HepG2 (cell line): ENCODE measurements around the gene ANGPTL2. TPM values are rescaled to one million over a fixed set of nuclear protein-coding genes. Genes with fewer than 3 reads are reported as not detected.

Source experiments
- ATAC-seq: fragments of 200-7000 bp; cut with Tn5 transposase; 3 replicates; pipeline ENCODE4 v1.9.1; 2020; ENCODE audit warnings: mild to moderate bottlenecking, moderate library complexity
- BruUV-seq: library from RNA; stranded (reverse); fragments of 400-500 nt; replicated peaks from 2 replicates; lab custom pipeline; 2021; lab: Mats Ljungman, UMichigan
- CTCF ChIA-PET: fragments of 300-600 bp; formaldehyde crosslinking; extraction: SDS; loops from one replicate; lab custom pipeline; 2021; ENCODE audit warnings: low total read pairs, inconsistent platforms, low intra/inter-chr PET ratio; lab: Yijun Ruan, JAX
- POLR2A ChIA-PET: fragments of 350-600 bp; sonication (Branson Sonifier 250); formaldehyde crosslinking; loops from one replicate; lab custom pipeline; 2020; ENCODE audit warnings: antibody characterized with exemption, inconsistent platforms; lab: Yijun Ruan, JAX
- DNase-seq: peaks from one replicate; pipeline ENCODE4 v3.0.0-alpha.2; 2015; ENCODE audit warnings: low spot score
- FAIRE-seq: peaks from 3 replicates; lab custom pipeline; 2011; peaks lifted over from hg19 to GRCh38; lab: Jason Lieb, UNC
- H2AFZ ChIP-seq: one replicate; pipeline ENCODE4 v1.6.1; 2011; ENCODE audit warnings: low read length, inconsistent platforms
- H3K27ac ChIP-seq: fragments of 300-600 bp; 3 replicates; pipeline ENCODE4 v1.8.0; 2011; ENCODE audit warnings: mixed run types, mild to moderate bottlenecking, mixed read lengths, low read length, inconsistent platforms; ENCODE audit not compliant: insufficient read depth; ENCODE audit errors: extremely low read length
- H3K27me3 ChIP-seq, 2 experiments: fragments of 200-600 bp in 1 of 2; 2 replicates in 1 of 2; 3 replicates in 1 of 2; pipeline versions ENCODE4 v1.6.0 to v1.8.0; 2011; ENCODE audit warnings: low read length in 2 of 2, mild to moderate bottlenecking in 2 of 2, moderate library complexity in 2 of 2, inconsistent platforms in 1 of 2; ENCODE audit not compliant: insufficient read depth in 2 of 2, control insufficient read depth in 1 of 2
- H3K36me3 ChIP-seq, 2 experiments: fragments of 200-600 bp in 1 of 2; replicated peaks in 1 of 2; 2 replicates in 1 of 2; 3 replicates in 1 of 2; pipeline versions ENCODE4 v1.5.1 to v1.8.0; 2011; ENCODE audit warnings: low read length in 2 of 2, inconsistent platforms in 1 of 2; ENCODE audit not compliant: insufficient read depth in 2 of 2, control insufficient read depth in 1 of 2
- H3K4me1 ChIP-seq: 2 replicates; pipeline ENCODE4 v1.5.1; 2012; ENCODE audit warnings: low read length, inconsistent platforms; ENCODE audit not compliant: insufficient read depth
- H3K4me2 ChIP-seq: 2 replicates; pipeline ENCODE4 v1.6.0; 2011; ENCODE audit warnings: low read depth, low read length, inconsistent platforms
- H3K4me3 ChIP-seq, 3 experiments: fragments of 200-600 bp in 1 of 3; sonication (generic), shearing (Covaris generic) in 1 of 3; replicated peaks in 1 of 3; 2 replicates each; pipeline ENCODE4 v1.5.1; 2011 to 2016; ENCODE audit warnings: low read length in 3 of 3, inconsistent platforms in 2 of 3, low read depth in 2 of 3, mild to moderate bottlenecking in 2 of 3, control low read depth in 1 of 3, mixed read lengths in 1 of 3; ENCODE audit not compliant: insufficient read depth in 1 of 3
- H3K79me2 ChIP-seq: one replicate; pipeline ENCODE4 v1.6.1; 2011; ENCODE audit warnings: low read length, inconsistent platforms; ENCODE audit not compliant: insufficient read depth
- H3K9ac ChIP-seq: 2 replicates; pipeline ENCODE4 v1.6.0; 2011; ENCODE audit warnings: mild to moderate bottlenecking, low read depth, low read length, inconsistent platforms; ENCODE audit not compliant: insufficient read depth
- H3K9me3 ChIP-seq: 2 replicates; pipeline ENCODE4 v1.5.1; 2012; ENCODE audit warnings: mild to moderate bottlenecking, low read length
- H4K20me1 ChIP-seq: 2 replicates; pipeline ENCODE4 v1.6.0; 2011; ENCODE audit warnings: inconsistent platforms, mild to moderate bottlenecking, low read length, moderate library complexity; ENCODE audit not compliant: insufficient read depth
- SNRNP70 ChIP-seq: fragments of 200-400 bp; formaldehyde crosslinking; IDR thresholded peaks from 2 replicates; pipeline ENCODE4 v1.6.1; 2017; ENCODE audit warnings: mild to moderate bottlenecking, low read depth, low read length, moderate library complexity
- ZNF350 ChIP-seq: sonication (generic); formaldehyde crosslinking; IDR thresholded peaks from 2 replicates; pipeline ENCODE4 v1.4.0; 2020; ENCODE audit warnings: mild to moderate bottlenecking, low read depth, missing genetic modification reagents, borderline replicate concordance
- ZNF709 ChIP-seq: sonication (generic); formaldehyde crosslinking; IDR thresholded peaks from 2 replicates; pipeline ENCODE4 v1.5.0; 2020; ENCODE audit warnings: mild to moderate bottlenecking, missing genetic modification reagents
- ZSCAN20 ChIP-seq: sonication (generic); formaldehyde crosslinking; IDR thresholded peaks from 2 replicates; pipeline ENCODE4 v1.4.0; 2020; ENCODE audit warnings: missing genetic modification reagents, mild to moderate bottlenecking, borderline replicate concordance
- ZSCAN9 ChIP-seq: IDR thresholded peaks from 2 replicates; pipeline ENCODE4 v1.6.1; 2016; ENCODE audit warnings: borderline replicate concordance
- WGBS: methylation state at CpG from one replicate; pipeline ENCODE4 v1.1.6; 2017; ENCODE audit warnings: low lambda C conversion rate; 5-methylcytosine and 5-hydroxymethylcytosine counted together
- in situ Hi-C: cut with HindIII; loops from 2 replicates; pipeline ENCODE4 v1.10.0; 2017; ENCODE audit warnings: low pct_unique_long_range_greater_than_20kb; ENCODE audit not compliant: extremely low pct_ligation_motif_present
- intact Hi-C: fragments of 100-400 bp; cut with micrococcal nuclease; formaldehyde crosslinking; loops from one replicate; pipeline ENCODE4 v1.10.0; 2022; ENCODE audit not compliant: unreplicated experiment
- polyA plus RNA-seq, 8 experiments: library from polyadenylated mRNA; depleted of rRNA in 3 of 8; stranded (reverse) in 7 of 8; unstranded in 1 of 8; fragments of >200 nt; fragmentation: Illumina TruSeq in 4 of 8; extraction: Trizol in 4 of 8; gene quantifications; 2 replicates each; pipeline versions ENCODE4 v1.2.1 to v1.2.3, GENCODE V29; 2011 to 2016; ENCODE audit warnings: low read depth in 4 of 8, missing spikeins in 1 of 8, mixed read lengths in 1 of 8; ENCODE audit not compliant: insufficient read depth in 1 of 8
- total RNA-seq, 5 experiments: library from RNA; depleted of rRNA; stranded (reverse); fragments of >200 nt; fragmentation: Illumina TruSeq; extraction: Trizol; gene quantifications; 2 replicates each; pipeline ENCODE4 v1.2.3, GENCODE V29; 2016; ENCODE audit warnings: low read depth in 1 of 5

The ANGPTL2 gene
- total and polyA plus RNA-seq, 2 of the 13 experiments (the other 11 are each of a cell fraction or from before 2014, with no cell fraction given): 0.91 to 21.0 TPM

DNA sequence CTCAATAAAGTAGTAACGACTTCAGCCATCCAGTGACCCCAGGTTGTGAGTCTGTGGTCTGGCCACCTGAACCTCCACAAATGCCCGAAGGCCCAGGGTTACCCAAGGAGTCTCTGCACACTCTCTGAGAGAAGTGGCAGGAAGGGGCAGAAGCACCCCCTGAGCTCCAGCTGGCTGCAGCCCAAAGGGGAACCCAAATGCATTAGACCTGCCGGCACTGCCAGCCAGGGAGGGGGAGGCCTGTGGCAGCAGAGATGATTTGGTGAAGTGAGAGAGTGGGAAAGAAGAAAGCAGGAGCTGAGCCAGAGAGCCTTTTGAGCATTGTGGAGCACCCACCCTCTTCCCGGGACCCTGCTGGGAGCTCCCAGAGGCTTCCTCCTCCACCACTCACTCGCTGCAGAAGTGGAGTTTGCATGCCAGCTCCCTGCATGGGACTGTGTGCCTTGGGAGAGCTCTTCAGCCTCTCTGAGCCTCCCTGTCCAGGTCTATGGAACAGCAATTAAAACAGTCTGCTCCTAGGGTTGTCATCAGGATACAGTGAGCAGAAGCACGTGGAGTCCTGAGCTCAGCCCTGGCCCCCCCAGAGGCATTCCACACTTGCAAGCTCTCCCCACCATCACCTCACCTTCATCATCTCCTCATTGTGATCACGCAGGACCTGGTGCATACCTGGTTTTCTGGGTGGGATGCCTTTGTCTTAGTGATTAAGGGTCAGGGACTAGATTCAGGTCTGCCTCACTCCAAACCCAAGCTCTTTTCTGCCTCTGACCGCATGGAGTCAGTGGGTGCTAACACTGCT is 13.8 kb upstream of the ANGPTL2 start:
- no peak for FAIRE-seq
- POLR2A ChIA-PET: no interaction called here
- Histone ChIP-seq H3K36me3 (no peaks in the 10 kb centered on the region), H3K27me3 (no peaks in the 10 kb centered on the region; a peak in 1 of 5 replicates), H3K4me1 (peaks cover 36% of the 10 kb centered on the region), H3K27ac (no peak overlapping the region), H3K4me2 (no peak overlapping the region), H4K20me1 (no peaks in the 10 kb centered on the region), H3K9me3 (no peaks in the 10 kb centered on the region), H2AFZ (no peak overlapping the region), H3K9ac (no peak overlapping the region), H3K79me2 (no peaks in the 10 kb centered on the region), H3K4me3 (no peak overlapping the region)
- CTCF ChIA-PET: no interaction called here
- no peak for ATAC-seq
- no peak for DNase-seq
- TF ChIP-seq ZNF709 (CRISPR knock-in tag) (no peak), ZSCAN9 (no peak)
- no TSS peak for BruUV-seq
- in situ Hi-C loops (no loop called here), intact Hi-C loops (no loop called here)
- WGBS: 69% methylated on average over 8 of the region's 8 CpGs

- no peak overlapping the region for H3K4me2 ChIP-seq
- no peak overlapping the region for H2AFZ ChIP-seq
- ChIA-PET POLR2A (no interaction called here), CTCF (no interaction called here)
- no peaks in the 10 kb centered on the region for H3K9me3 ChIP-seq
- ATAC-seq: no peak
- DNase-seq: no peak
- no TSS peak for BruUV-seq
- TF ChIP-seq SNRNP70: no peak
- TF ChIP-seq ZNF350 (CRISPR knock-in tag): no peak
- TF ChIP-seq ZSCAN20 (CRISPR knock-in tag): no peak
- H3K4me1 ChIP-seq: peaks cover 47% of the 10 kb centered on the region
- H3K79me2 ChIP-seq: no peaks in the 10 kb centered on the region
- H3K9ac ChIP-seq: no peak overlapping the region
- no peak overlapping the region for H3K4me3 ChIP-seq
- intact Hi-C loops (no loop called here), in situ Hi-C loops (no loop called here)
- H3K27ac ChIP-seq: no peak overlapping the region
- WGBS: 67% methylated on average over 3 of the region's 4 CpGs
- H4K20me1 ChIP-seq: no peaks in the 10 kb centered on the region
- no peaks in the 10 kb centered on the region; a peak in 1 of 5 replicates for H3K27me3 ChIP-seq
- no peak for FAIRE-seq
- no peaks in the 10 kb centered on the region for H3K36me3 ChIP-seq
Measured at GRCh38 chr9:127135056-127135745, 12.8 kb upstream of the ANGPTL2 start.
